Common myeloid progenitor, CD34-positive (primary cell): Measurements from ENCODE around the gene DHDH.

Source experiments
- CTCF ChIA-PET: fragments of 350-600 bp; sonication (Branson Sonifier 250); formaldehyde crosslinking; loops from one replicate; lab custom pipeline; 2021; ENCODE audit warnings: antibody characterized with exemption; lab: Charles Lee
- POLR2A ChIA-PET: fragments of 350-600 bp; sonication (Branson Sonifier 250); formaldehyde crosslinking; loops from one replicate; lab custom pipeline; 2021; ENCODE audit warnings: antibody characterized with exemption; lab: Charles Lee
- DNase-seq, 3 donors: peaks; one replicate each; pipeline versions ENCODE4 v3.0.0 to v3.0.0-alpha.2; 2013
- H3K27ac ChIP-seq, 2 experiments: 1 replicate in 1 of 2; 2 replicates in 1 of 2; pipeline ENCODE4 v1.7.0; 2013; ENCODE audit warnings: inconsistent platforms in 2 of 2, low read length in 2 of 2, mild to moderate bottlenecking in 2 of 2, low read depth in 1 of 2, moderate library complexity in 1 of 2; ENCODE audit not compliant: severe bottlenecking in 2 of 2, insufficient read depth in 1 of 2, poor library complexity in 1 of 2
- H3K27me3 ChIP-seq, 5 experiments: replicated peaks in 2 of 5; 1 replicate in 3 of 5; 2 replicates in 2 of 5; pipeline versions ENCODE4 v1.6.1 to v1.7.0; 2013; ENCODE audit warnings: low read length in 4 of 5, mild to moderate bottlenecking in 2 of 5, moderate library complexity in 2 of 5, inconsistent platforms in 1 of 5; ENCODE audit not compliant: insufficient read depth in 5 of 5, control insufficient read depth in 4 of 5
- H3K36me3 ChIP-seq, 4 experiments: 1 replicate in 2 of 4; 2 replicates in 2 of 4; pipeline versions ENCODE4 v1.6.1 to v1.7.0; 2013; ENCODE audit warnings: low read length in 3 of 4, control low read depth in 1 of 4, mild to moderate bottlenecking in 1 of 4; ENCODE audit not compliant: control insufficient read depth in 4 of 4, insufficient read depth in 4 of 4
- H3K4me1 ChIP-seq, 4 experiments: 1 replicate in 3 of 4; 2 replicates in 1 of 4; pipeline versions ENCODE4 v1.6.1 to v1.7.1; 2013; ENCODE audit warnings: low read length in 3 of 4, mild to moderate bottlenecking in 3 of 4, control low read depth in 1 of 4, inconsistent platforms in 1 of 4, moderate library complexity in 1 of 4; ENCODE audit not compliant: control insufficient read depth in 4 of 4, insufficient read depth in 4 of 4; ENCODE audit errors: control extremely low read depth in 1 of 4
- H3K4me3 ChIP-seq, 7 experiments: 1 replicate in 4 of 7; 2 replicates in 3 of 7; pipeline versions ENCODE4 v1.5.1 to v1.7.0; 2013; ENCODE audit warnings: mild to moderate bottlenecking in 7 of 7, low read length in 6 of 7, moderate library complexity in 6 of 7, inconsistent platforms in 2 of 7, low read depth in 2 of 7, control low read depth in 1 of 7; ENCODE audit not compliant: insufficient read depth in 4 of 7, control insufficient read depth in 1 of 7; ENCODE audit errors: extremely low read depth in 1 of 7
- H3K9me3 ChIP-seq, 5 experiments: 1 replicate in 4 of 5; 2 replicates in 1 of 5; pipeline versions ENCODE4 v1.6.1 to v1.7.1; 2013; ENCODE audit warnings: low read length in 4 of 5, mild to moderate bottlenecking in 2 of 5, inconsistent platforms in 1 of 5, low read depth in 1 of 5, moderate library complexity in 1 of 5; ENCODE audit not compliant: control insufficient read depth in 4 of 5, insufficient read depth in 2 of 5; ENCODE audit errors: control extremely low read depth in 1 of 5
- WGBS: methylation state at CpG from one replicate; pipeline ENCODE4 v1.1.5; 2013; ENCODE audit not compliant: insufficient coverage; 5-methylcytosine and 5-hydroxymethylcytosine counted together

Gene DHDH

GRCh38 chr19:48946463-48947257, 13.2 kb downstream of the DHDH start:
- Histone ChIP-seq H3K27ac (no peak overlapping the region), H3K27me3 (no peaks in the 10 kb centered on the region), H3K4me3 (no peak overlapping the region), H3K9me3 (peaks cover 0 to 10% (median 9%) of the 10 kb centered on the region in 5 experiments), H3K4me1 (no peaks in the 10 kb centered on the region), H3K36me3 (no peaks in the 10 kb centered on the region)
- WGBS, result 100% methylated on average over 4 of the region's 9 CpGs
- no peak for DNase-seq
- ChIA-PET CTCF (no interaction called here), POLR2A (no interaction called here)

- POLR2A ChIA-PET, result no interaction called here
- DNase-seq, result no peak
- H3K4me3 ChIP-seq, result no peak overlapping the region
- no peak overlapping the region for H3K27ac ChIP-seq
- CTCF ChIA-PET, result no interaction called here
- WGBS, result 100% methylated on average over 1 of the region's 3 CpGs
- H3K36me3 ChIP-seq, result no peaks in the 10 kb centered on the region
- H3K4me1 ChIP-seq, result no peaks in the 10 kb centered on the region
- peaks cover 0 to 10% (median 9%) of the 10 kb centered on the region in 5 experiments for H3K9me3 ChIP-seq
- H3K27me3 ChIP-seq, result no peaks in the 10 kb centered on the region
These were observed 13.7 kb downstream of the DHDH start for GRCh38 chr19:48947258-48947542.

- H3K27ac ChIP-seq, result no peak overlapping the region
- H3K4me3 ChIP-seq, result no peak overlapping the region
- peak in 2 of 3 donors; percentile 60 to 74 for DNase-seq
- no peaks in the 10 kb centered on the region for H3K27me3 ChIP-seq
- CTCF ChIA-PET, result interaction anchor here (0.8 kb wide), 1 partner anchor 18 kb away, joined by 3 read pairs; no protein-coding TSS in a partner anchor
- H3K9me3 ChIP-seq, result peaks cover 0 to 10% (median 9%) of the 10 kb centered on the region in 5 experiments
- 68% methylated on average over 3 of the region's 3 CpGs for WGBS
- POLR2A ChIA-PET, result interaction anchor here (0.9 kb wide), 1 partner anchor 17 kb away, joined by 3 read pairs; no protein-coding TSS in a partner anchor
- H3K4me1 ChIP-seq, result peaks cover 0 to 7% (median 6%) of the 10 kb centered on the region in 4 experiments
- no peaks in the 10 kb centered on the region for H3K36me3 ChIP-seq
These were observed 16.7 kb downstream of the DHDH start for GRCh38 chr19:48950159-48950558.

- peaks cover 0 to 2% (median under 1%) of the 10 kb centered on the region in 4 experiments for H3K36me3 ChIP-seq
- H3K27ac ChIP-seq, result no peak overlapping the region
- peaks cover 0 to 15% (median 14%) of the 10 kb centered on the region in 4 experiments for H3K4me1 ChIP-seq
- POLR2A ChIA-PET, result interaction anchor here (0.6 to 0.9 kb wide), 3 partner anchors 13 to 45 kb away, joined by 3 to 4 read pairs (median 3); no protein-coding TSS in a partner anchor
- no peaks in the 10 kb centered on the region for H3K27me3 ChIP-seq
- no peak for DNase-seq
- 100% methylated on average over 5 of the region's 9 CpGs for WGBS
- H3K9me3 ChIP-seq, result peaks cover 0 to 10% (median 9%) of the 10 kb centered on the region in 5 experiments
- H3K4me3 ChIP-seq, result no peak overlapping the region
- CTCF ChIA-PET, result interaction anchor here (1.0 to 1.5 kb wide), 2 partner anchors 9 to 21 kb away, joined by 3 to 4 read pairs; no protein-coding TSS in a partner anchor
These were observed 17.5 kb downstream of the DHDH start for GRCh38 chr19:48950830-48951519.

GRCh38 chr19:48953141-48953540, 19.6 kb downstream of the DHDH start:
- Histone ChIP-seq H3K9me3 (peaks cover 0 to 2% (median 0%) of the 10 kb centered on the region in 5 experiments), H3K4me1 (peaks cover 0 to 19% (median 18%) of the 10 kb centered on the region in 4 experiments), H3K4me3 (no peak overlapping the region), H3K36me3 (peaks cover 0 to 9% (median 6%) of the 10 kb centered on the region in 4 experiments), H3K27me3 (no peaks in the 10 kb centered on the region), H3K27ac (no peak overlapping the region)
- DNase-seq, result no peak
- WGBS, result 85% methylated on average over 4 of the region's 4 CpGs
- POLR2A ChIA-PET, result interaction anchor here (0.6 to 1.2 kb wide), 2 partner anchors 12 to 34 kb away, joined by 3 read pairs; partner anchors contain the start of gene FTL
- CTCF ChIA-PET, result interaction anchor here (0.7 to 1.8 kb wide), 7 partner anchors 8 to 158 kb away, joined by 3 to 6 read pairs (median 4); partner anchors contain the start of genes FTL, GYS1 and RUVBL2

GRCh38 chr19:48953990-48954594, 20.6 kb downstream of the DHDH start:
- Histone ChIP-seq H3K4me1 (peaks cover 0 to 19% (median 18%) of the 10 kb centered on the region in 4 experiments), H3K36me3 (peaks cover 2 to 11% (median 6%) of the 10 kb centered on the region in 4 experiments), H3K27ac (peak overlapping the region in 1 of 2 experiments; percentile 83), H3K9me3 (no peaks in the 10 kb centered on the region), H3K4me3 (peak overlapping the region; percentile 75 to 95 (median 91)), H3K27me3 (no peaks in the 10 kb centered on the region)
- DNase-seq, result no peak
- ChIA-PET POLR2A (interaction anchor here (0.6 to 1.4 kb wide), 3 partner anchors 10 to 82 kb away, joined by 3 to 8 read pairs (median 3); partner anchors contain the start of gene PPP1R15A), CTCF (interaction anchor here (1.1 to 1.8 kb wide), 6 partner anchors 9 to 166 kb away, joined by 3 to 6 read pairs (median 5); partner anchors contain the start of gene FTL)
- 89% methylated on average over 7 of the region's 11 CpGs for WGBS
